ENCODE measurements around the gene ASB18.

GRCh38 chr2:236249066-236249465 lies 15.1 kb downstream of the ASB18 start:
- TF ChIP-seq CTCF (IDR thresholded peaks at IDR 0.05 in 8 of 11, conservative IDR thresholded peaks at IDR 0.05 in 3 of 11) = no peak
- no peak for TF ChIP-seq POLR2A (IDR thresholded peaks at IDR 0.05)
